ENCODE measurements around the gene PRKN.

PRKN gene

GRCh38 chr6:161686655-161687054, 1040.9 kb downstream of the PRKN start:
- H3K4me3 ChIP-seq (ENCODE audit: low read depth, low read length) = no peak overlapping the region
- no peak for TF ChIP-seq CTCF (IDR thresholded peaks at IDR 0.05; ENCODE audit: low read depth, low read length, missing control alignments)
- DNase-seq (ENCODE audit: low read depth) = no peak

GRCh38 chr6:161684731-161685475, 1042.7 kb downstream of the PRKN start:
- DNase-seq (ENCODE audit: low read depth) = no peak
- no peak for TF ChIP-seq CTCF (IDR thresholded peaks at IDR 0.05; ENCODE audit: low read depth, low read length, missing control alignments)

GRCh38 chr6:161683400-161683799, 1044.2 kb downstream of the PRKN start:
- no peak for TF ChIP-seq CTCF (IDR thresholded peaks at IDR 0.05; ENCODE audit: low read depth, low read length, missing control alignments)
- no peak for DNase-seq (ENCODE audit: low read depth)
- H3K4me3 ChIP-seq (ENCODE audit: low read depth, low read length) = no peak overlapping the region

More at GRCh38 chr6:161684731-161685475, 1042.7 kb downstream of the PRKN start:
- H3K4me3 ChIP-seq (ENCODE audit: low read depth, low read length) = no peak overlapping the region

GRCh38 chr6:161682982-161683381, 1044.6 kb downstream of the PRKN start:
- no peak for DNase-seq (ENCODE audit: low read depth)
- TF ChIP-seq CTCF (IDR thresholded peaks at IDR 0.05; ENCODE audit: low read depth, low read length, missing control alignments) = no peak
- H3K4me3 ChIP-seq (ENCODE audit: low read depth, low read length) = no peak overlapping the region

GRCh38 chr6:161679980-161680538, 1047.5 kb downstream of the PRKN start:
- TF ChIP-seq CTCF (IDR thresholded peaks at IDR 0.05; ENCODE audit: low read depth, low read length, missing control alignments) = no peak
- no peak for DNase-seq (ENCODE audit: low read depth)
- H3K4me3 ChIP-seq (ENCODE audit: low read depth, low read length) = no peak overlapping the region

- TF ChIP-seq CTCF (IDR thresholded peaks at IDR 0.05; ENCODE audit: low read depth, low read length, missing control alignments) = no peak
- no peak overlapping the region for H3K4me3 ChIP-seq (ENCODE audit: low read depth, low read length)
- DNase-seq (ENCODE audit: low read depth) = no peak
Measured at GRCh38 chr6:161677188-161677587, 1050.4 kb downstream of the PRKN start.

DNA sequence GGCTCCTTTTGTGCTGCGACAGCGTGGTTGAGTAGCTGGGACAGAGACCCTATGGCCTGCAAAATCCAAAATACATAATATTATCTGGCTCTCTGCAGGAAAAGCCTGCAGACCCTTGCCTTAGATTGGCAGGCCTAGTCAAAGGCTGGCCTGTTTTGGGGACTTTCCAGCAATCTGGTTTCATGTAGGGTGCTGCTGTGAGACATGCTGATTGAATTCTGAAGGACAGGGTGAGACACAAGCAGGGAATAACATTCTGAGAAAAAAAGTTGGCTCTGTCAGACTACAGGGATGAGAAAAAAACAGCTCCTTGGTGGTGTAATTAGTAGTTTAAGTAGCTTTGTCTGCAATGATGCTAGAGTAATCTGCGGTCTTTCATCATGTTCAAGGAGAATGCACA, 1051.0 kb downstream of the PRKN start:
- DNase-seq (ENCODE audit: low read depth) = no peak
- H3K4me3 ChIP-seq (ENCODE audit: low read depth, low read length) = no peak overlapping the region
- TF ChIP-seq CTCF (IDR thresholded peaks at IDR 0.05; ENCODE audit: low read depth, low read length, missing control alignments) = no peak

Measured in GM12864 (cell line).